Vagina (tissue), 2 donors: Measurements from ENCODE around the gene BOD1L2. TPM values are rescaled to one million over a fixed set of nuclear protein-coding genes. Genes with fewer than 3 reads are reported as not detected.

ENCODE experiments used
- DNase-seq, 2 donors: peaks; one replicate each; pipeline ENCODE4 v3.0.0-alpha.2; 2017; ENCODE audit errors: extremely low spot score in 2 of 2
- H3K27ac ChIP-seq: fragments of 200-600 bp; sonication (generic); one replicate; pipeline ENCODE4 v1.5.1; 2019
- H3K27me3 ChIP-seq: fragments of 200-600 bp; sonication (generic); one replicate; pipeline ENCODE4 v1.5.1; 2019
- H3K36me3 ChIP-seq, 2 donors: fragments of 200-600 bp; sonication (generic); one replicate each; pipeline ENCODE4 v1.5.1; 2017 to 2019
- H3K4me1 ChIP-seq: fragments of 200-600 bp; sonication (generic); one replicate; pipeline ENCODE4 v1.5.1; 2019
- H3K4me3 ChIP-seq, 2 donors: fragments of 200-600 bp; sonication (generic); 1 replicate in 1 of 2; 2 replicates in 1 of 2; pipeline ENCODE4 v1.5.1; 2016 to 2019
- H3K9me3 ChIP-seq: fragments of 200-600 bp; sonication (generic); one replicate; pipeline ENCODE4 v1.5.1; 2019
- CTCF ChIP-seq, 3 experiments: fragments of 450-650 bp in 2 of 3; fragments of 200-600 bp in 1 of 3; sonication (generic) in 1 of 3; IDR thresholded peaks; one replicate each; pipeline ENCODE4 v1.5.1; 2017 to 2019; ENCODE audit warnings: antibody characterized with exemption in 3 of 3, mild to moderate bottlenecking in 2 of 3, moderate library complexity in 2 of 3
- POLR2A ChIP-seq, 2 donors: fragments of 450-650 bp; IDR thresholded peaks; one replicate each; pipeline ENCODE4 v1.6.1; 2017; ENCODE audit warnings: antibody characterized with exemption in 2 of 2, mild to moderate bottlenecking in 2 of 2, moderate library complexity in 2 of 2
- POLR2AphosphoS5 ChIP-seq, 2 donors: sonication (generic); formaldehyde crosslinking; IDR thresholded peaks; one replicate each; pipeline ENCODE4 v1.9.0; 2017; ENCODE audit warnings: antibody characterized with exemption in 2 of 2, mild to moderate bottlenecking in 2 of 2, low read depth in 1 of 2; ENCODE audit not compliant: insufficient read depth in 1 of 2
- intact Hi-C: fragments of 100-400 bp; cut with DNase I; formaldehyde crosslinking; loops from one replicate; pipeline ENCODE4 v1.15.1; 2023
- total RNA-seq: library from RNA; depleted of rRNA; stranded (reverse); fragments of >200 nt; gene quantifications from one replicate; pipeline ENCODE4 v1.2.3, GENCODE V29; 2016

Gene BOD1L2
- total RNA-seq, 1 donor from 2014 or later = not detected

- Histone ChIP-seq H3K4me3 (no peak overlapping the region), H3K27me3 (no peaks in the 10 kb centered on the region), H3K4me1 (no peaks in the 10 kb centered on the region), H3K36me3 (no peaks in the 10 kb centered on the region), H3K27ac (no peak overlapping the region), H3K9me3 (no peaks in the 10 kb centered on the region)
- no peak for DNase-seq
- intact Hi-C loops = no loop called here
- TF ChIP-seq POLR2A (IDR thresholded peaks at IDR 0.05) (no peak), CTCF (IDR thresholded peaks at IDR 0.05) (no peak), POLR2AphosphoS5 (IDR thresholded peaks at IDR 0.05; ENCODE audit: insufficient read depth in 1 of 2, low read depth in 1 of 2) (no peak)
Measured at GRCh38 chr18:57131782-57132181, 15.1 kb upstream of the BOD1L2 start.

GRCh38 chr18:57134618-57135135 is 12.2 kb upstream of the BOD1L2 start:
- DNase-seq = no peak
- no peaks in the 10 kb centered on the region for H3K27me3 ChIP-seq
- H3K4me3 ChIP-seq = no peak overlapping the region
- H3K9me3 ChIP-seq = no peaks in the 10 kb centered on the region
- TF ChIP-seq CTCF (IDR thresholded peaks at IDR 0.05) (no peak), POLR2AphosphoS5 (IDR thresholded peaks at IDR 0.05; ENCODE audit: insufficient read depth in 1 of 2, low read depth in 1 of 2) (no peak), POLR2A (IDR thresholded peaks at IDR 0.05) (no peak)
- H3K27ac ChIP-seq = no peak overlapping the region
- H3K36me3 ChIP-seq = no peaks in the 10 kb centered on the region
- no peaks in the 10 kb centered on the region for H3K4me1 ChIP-seq
- intact Hi-C loops = no loop called here

GRCh38 chr18:57135699-57136098 is 11.2 kb upstream of the BOD1L2 start:
- no peak overlapping the region for H3K4me3 ChIP-seq
- intact Hi-C loops = no loop called here
- no peaks in the 10 kb centered on the region for H3K27me3 ChIP-seq
- no peaks in the 10 kb centered on the region for H3K36me3 ChIP-seq
- DNase-seq = no peak
- H3K27ac ChIP-seq = no peak overlapping the region
- no peaks in the 10 kb centered on the region for H3K9me3 ChIP-seq
- no peak for TF ChIP-seq CTCF (IDR thresholded peaks at IDR 0.05)
- TF ChIP-seq POLR2A (IDR thresholded peaks at IDR 0.05) = no peak
- TF ChIP-seq POLR2AphosphoS5 (IDR thresholded peaks at IDR 0.05; ENCODE audit: insufficient read depth in 1 of 2, low read depth in 1 of 2) = no peak
- H3K4me1 ChIP-seq = no peaks in the 10 kb centered on the region

- H3K9me3 ChIP-seq = no peaks in the 10 kb centered on the region
- no peak for TF ChIP-seq POLR2A (IDR thresholded peaks at IDR 0.05)
- H3K4me3 ChIP-seq = no peak overlapping the region
- intact Hi-C loops = no loop called here
- no peak for DNase-seq
- H3K4me1 ChIP-seq = no peaks in the 10 kb centered on the region
- H3K36me3 ChIP-seq = no peaks in the 10 kb centered on the region
- no peak overlapping the region for H3K27ac ChIP-seq
- H3K27me3 ChIP-seq = no peaks in the 10 kb centered on the region
Measured at GRCh38 chr18:57137847-57138246, 9.0 kb upstream of the BOD1L2 start.

GRCh38 chr18:57141208-57142129 is 5.4 kb upstream of the BOD1L2 start:
- intact Hi-C loops = no loop called here
- Histone ChIP-seq H3K9me3 (no peaks in the 10 kb centered on the region), H3K27me3 (no peaks in the 10 kb centered on the region), H3K36me3 (no peaks in the 10 kb centered on the region), H3K4me3 (no peak overlapping the region), H3K4me1 (no peaks in the 10 kb centered on the region), H3K27ac (no peak overlapping the region)
- no peak for DNase-seq
- no peak for TF ChIP-seq POLR2A (IDR thresholded peaks at IDR 0.05)
- TF ChIP-seq CTCF (IDR thresholded peaks at IDR 0.05) = no peak
- TF ChIP-seq POLR2AphosphoS5 (IDR thresholded peaks at IDR 0.05; ENCODE audit: insufficient read depth in 1 of 2, low read depth in 1 of 2) = no peak
